ENCODE measurements around the gene CAT.

Gene CAT

GRCh38 chr11:34425867-34426266, 12.9 kb upstream of the CAT start:
- no peak for DNase-seq (ENCODE audit: low read depth)

GRCh38 chr11:34426766-34427185, 12.0 kb upstream of the CAT start:
- DNase-seq (ENCODE audit: low read depth) = no peak

DNA sequence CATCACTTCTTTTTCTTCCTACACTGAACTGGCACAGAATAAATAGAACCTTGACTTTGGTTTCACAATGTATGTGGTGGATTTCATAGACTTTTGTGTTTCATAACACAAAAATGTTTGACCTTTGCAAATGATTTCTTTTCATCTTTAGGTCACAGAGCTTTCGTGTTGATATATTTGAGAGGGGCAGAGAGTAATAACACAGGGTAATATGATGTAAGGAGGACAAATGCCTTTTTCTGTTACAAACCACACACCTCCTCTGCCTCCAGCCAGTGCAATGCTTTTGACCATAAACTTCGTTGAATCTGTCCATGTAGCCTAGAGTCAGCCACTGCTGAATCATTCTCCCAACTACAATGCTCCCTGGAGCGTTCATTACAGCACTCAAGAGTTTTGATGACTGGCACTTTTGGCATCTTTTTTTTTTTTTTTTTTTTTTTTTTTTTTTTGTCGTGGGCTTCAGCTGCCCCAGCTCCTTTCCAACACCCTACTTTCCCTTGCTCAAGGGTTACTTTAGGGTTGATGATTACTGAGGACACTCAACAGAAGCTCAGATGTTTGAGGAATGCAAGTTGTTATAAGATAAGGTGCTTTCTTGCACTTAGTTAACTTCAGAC, 11.4 kb upstream of the CAT start:
- no peak for DNase-seq (ENCODE audit: low read depth)

GRCh38 chr11:34431979-34432378, 6.8 kb upstream of the CAT start:
- DNase-seq (ENCODE audit: low read depth) = no peak

DNA sequence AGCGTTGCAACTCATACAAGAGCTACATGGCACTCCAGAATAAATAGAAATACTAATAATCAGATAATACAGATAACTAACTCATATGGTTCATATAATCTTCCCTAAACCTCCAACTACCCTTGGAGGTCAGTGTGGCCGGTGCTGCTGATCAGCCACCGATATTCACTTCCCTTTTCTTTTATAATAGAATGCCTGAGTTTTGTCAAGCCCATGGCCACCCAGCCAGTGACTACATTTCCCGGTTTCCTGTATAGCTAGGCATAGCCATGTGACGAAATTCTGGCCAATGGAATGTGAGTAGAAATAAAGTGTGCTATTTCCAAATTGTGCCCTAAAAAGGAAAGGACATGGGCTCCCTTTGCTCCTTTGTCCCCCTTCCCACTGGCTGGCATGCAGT, 5.9 kb upstream of the CAT start:
- DNase-seq (ENCODE audit: low read depth) = no peak

- no peak for DNase-seq (ENCODE audit: low read depth)
These were observed 4.8 kb upstream of the CAT start for GRCh38 chr11:34433899-34434298.

- DNase-seq (ENCODE audit: low read depth) = no peak
These were observed 1.3 kb upstream of the CAT start for GRCh38 chr11:34437224-34438125.

DNA sequence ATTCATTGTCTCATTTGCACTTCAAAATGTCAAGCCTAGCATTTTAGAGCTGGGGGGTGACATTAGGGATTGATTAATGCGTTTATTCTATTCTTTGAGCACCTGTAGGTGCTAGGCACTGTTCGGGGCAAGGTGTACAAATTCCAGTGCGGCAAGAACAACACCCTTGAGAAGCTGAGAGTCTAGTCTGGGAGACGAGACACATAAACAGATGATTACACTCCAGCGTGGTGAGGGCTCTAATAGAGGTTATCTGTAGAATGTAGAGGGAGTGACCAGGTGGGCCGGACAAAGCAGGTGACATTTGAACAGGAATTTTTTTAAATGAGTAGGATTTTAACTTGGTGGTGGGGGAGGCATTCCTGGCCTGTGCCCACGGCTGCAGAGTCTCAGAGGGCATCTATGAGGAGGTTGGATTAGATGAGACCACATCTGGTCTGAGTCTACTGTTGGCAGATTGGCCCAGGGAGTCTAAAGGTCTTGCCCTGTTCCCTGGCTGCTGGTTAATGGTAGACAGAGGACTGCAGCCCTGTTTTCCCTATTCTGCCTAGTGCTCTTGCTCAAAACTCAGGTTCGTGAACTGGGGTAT, 970 bp downstream of the CAT start:
- DNase-seq (ENCODE audit: low read depth) = no peak

GRCh38 chr11:34441814-34442213, 3.1 kb downstream of the CAT start:
- DNase-seq (ENCODE audit: low read depth) = no peak

DNA sequence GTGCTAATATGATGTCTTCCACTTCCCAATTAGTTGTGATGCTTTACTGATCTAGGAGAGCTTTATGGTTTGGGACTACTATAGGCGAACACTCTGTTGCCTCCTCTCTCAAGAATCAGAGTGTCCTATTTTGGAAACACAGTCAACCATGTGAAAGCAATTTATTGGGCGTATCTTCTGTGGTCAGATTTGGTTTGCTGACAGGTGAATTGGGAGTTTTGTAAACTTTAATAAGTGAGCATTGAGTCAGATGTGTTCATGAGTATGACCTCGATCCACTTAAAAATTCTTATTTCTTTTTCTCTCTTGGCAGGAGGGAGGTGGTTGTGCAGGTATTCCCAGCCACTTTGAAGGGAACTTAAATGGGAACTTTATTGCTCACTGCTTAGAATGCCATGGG, 4.4 kb downstream of the CAT start:
- DNase-seq (ENCODE audit: low read depth) = no peak

- no peak for DNase-seq (ENCODE audit: low read depth)
These were observed 5.7 kb downstream of the CAT start for GRCh38 chr11:34444428-34444827.

GRCh38 chr11:34445956-34446355, 7.2 kb downstream of the CAT start:
- no peak for DNase-seq (ENCODE audit: low read depth)

DNA sequence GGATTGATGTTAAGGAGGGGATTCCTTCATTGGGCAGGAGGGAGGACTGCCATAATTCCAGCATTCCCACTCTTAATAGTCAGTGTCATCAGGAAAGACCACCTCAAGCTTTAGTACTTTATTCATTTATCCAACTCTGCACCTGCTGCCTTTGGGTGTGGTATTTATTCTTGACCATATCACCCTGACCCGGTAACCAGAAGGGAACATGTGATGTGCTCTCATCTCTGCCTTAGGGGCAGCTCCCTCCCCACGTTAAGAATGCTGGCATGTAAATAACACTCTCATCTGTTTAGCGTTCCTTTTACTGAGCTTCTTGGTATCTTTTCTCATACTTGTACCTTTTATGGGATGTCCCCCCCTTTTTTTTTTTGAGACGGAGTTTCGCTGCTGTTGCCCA, 7.7 kb downstream of the CAT start:
- no peak for DNase-seq (ENCODE audit: low read depth)

- DNase-seq (ENCODE audit: low read depth) = no peak
These were observed 8.3 kb downstream of the CAT start for GRCh38 chr11:34447044-34447443.

GRCh38 chr11:34448223-34448994, 9.7 kb downstream of the CAT start:
- DNase-seq (ENCODE audit: low read depth) = no peak

DNA sequence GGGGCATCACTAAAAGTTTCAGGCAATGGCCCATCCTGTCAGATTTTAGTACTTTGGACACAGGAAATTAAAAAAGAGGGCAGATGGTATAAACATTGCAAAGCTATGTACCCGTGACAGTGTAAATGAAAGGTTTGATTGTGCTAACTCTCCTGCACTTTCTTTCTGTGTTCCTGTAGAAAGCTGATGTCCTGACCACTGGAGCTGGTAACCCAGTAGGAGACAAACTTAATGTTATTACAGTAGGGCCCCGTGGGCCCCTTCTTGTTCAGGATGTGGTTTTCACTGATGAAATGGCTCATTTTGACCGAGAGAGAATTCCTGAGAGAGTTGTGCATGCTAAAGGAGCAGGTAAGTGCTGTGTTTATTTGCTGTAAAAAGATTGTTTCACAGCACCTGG, 10.3 kb downstream of the CAT start:
- no peak for DNase-seq (ENCODE audit: low read depth)

GRCh38 chr11:34451053-34451452, 12.3 kb downstream of the CAT start:
- no peak for DNase-seq (ENCODE audit: low read depth)

DNA sequence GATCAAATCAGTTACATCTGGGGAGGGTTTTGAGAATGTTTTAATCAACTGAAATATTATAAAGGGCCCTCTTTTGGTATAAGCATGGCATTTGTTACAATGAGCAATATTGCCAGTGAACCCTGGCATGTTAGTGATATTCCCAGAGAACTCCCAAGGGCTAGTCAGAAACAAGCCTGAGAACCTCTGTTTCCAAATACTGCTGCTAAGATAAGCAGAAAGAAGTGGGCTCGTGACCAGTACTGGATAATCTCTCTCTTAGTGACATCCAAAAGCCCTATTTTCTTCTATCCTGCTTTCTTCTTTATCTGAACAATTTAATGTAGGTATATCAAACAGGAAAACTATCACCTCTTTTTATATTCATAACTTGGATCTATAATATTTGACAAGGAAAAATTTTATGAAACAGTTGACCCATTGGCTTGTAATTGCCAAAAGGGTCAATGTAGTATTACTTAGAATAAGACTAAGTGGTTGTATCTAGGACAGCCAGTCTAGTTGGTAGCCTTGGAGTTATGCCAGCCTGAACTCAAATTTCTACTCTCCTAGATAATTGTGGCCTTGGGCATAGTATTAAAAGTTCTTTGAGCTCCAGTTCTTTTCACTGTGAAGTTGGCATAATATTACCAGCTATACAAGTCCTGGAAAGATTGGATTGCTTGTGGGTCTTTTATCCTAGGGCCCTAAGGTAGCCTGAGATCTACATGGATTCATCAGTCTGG, 15.7 kb downstream of the CAT start:
- DNase-seq (ENCODE audit: low read depth) = no peak

DNA sequence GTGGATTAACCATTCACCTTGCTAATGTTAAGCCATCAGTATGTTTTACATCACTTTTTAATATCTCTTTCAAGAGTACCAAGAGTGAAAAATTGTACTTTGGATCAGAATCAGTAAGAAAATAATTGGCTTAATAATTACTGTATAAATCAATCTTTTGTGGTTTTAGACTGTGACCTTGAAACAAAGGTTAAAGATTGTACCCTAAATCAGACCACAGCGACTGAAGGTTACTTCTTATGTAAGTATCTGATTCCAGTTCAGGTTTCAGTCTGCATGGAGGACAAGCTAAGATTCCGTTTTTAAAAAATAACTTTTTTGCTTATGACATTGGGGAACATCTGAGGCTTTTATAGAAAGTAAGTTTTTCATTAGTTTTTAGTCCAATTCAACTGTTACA, 18.9 kb downstream of the CAT start:
- no peak for DNase-seq (ENCODE audit: low read depth)

DNA sequence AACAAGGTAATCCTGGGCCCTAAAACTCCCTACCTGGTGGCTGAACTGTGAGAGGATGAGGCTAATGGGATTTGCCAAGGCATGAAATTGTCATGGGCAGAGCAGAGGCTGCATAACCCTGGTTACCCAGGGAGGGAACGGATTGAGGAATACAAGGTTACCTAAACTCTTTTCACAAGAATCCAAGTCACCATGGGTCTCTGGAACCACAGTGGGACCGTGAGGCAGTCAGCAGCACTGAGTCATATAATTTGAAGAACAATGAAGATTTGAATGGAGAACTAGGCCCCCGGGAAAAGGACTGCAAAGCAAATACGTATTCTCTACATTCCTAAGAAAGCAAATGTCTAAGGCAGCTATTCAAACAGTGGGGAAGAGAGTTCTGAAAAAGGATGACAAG, 19.8 kb downstream of the CAT start:
- DNase-seq (ENCODE audit: low read depth) = no peak

GRCh38 chr11:34459507-34460162, 20.9 kb downstream of the CAT start:
- DNase-seq (ENCODE audit: low read depth) = no peak

All from stimulated activated CD8-positive, alpha-beta memory T cell treated with anti-CD3 and anti-CD28 coated beads, Interleukin-12 subunit alpha, Interleukin-12 subunit beta, amount 100 ng/mL, for 4 hours (primary cell).